ENCODE measurements around the gene CARD9.

The CARD9 gene

DNA sequence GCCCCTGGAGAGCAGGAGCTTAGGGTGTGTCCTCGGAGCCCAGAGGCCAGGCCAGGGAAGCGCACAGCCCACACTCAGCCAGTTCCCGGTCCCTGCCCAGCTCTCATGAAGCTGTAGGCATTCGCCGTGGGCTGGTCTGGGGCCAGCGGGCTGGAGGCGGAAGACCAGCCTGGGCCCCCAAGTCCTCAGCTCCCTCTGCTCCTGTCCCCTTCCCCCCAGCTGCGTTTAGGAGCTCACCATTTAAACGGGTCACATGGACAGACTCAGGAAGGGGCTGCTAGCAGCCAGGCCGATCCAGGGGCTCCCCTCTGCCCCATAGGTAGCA lies 27.4 kb downstream of the CARD9 start:
- DNase-seq, result no peak

DNA sequence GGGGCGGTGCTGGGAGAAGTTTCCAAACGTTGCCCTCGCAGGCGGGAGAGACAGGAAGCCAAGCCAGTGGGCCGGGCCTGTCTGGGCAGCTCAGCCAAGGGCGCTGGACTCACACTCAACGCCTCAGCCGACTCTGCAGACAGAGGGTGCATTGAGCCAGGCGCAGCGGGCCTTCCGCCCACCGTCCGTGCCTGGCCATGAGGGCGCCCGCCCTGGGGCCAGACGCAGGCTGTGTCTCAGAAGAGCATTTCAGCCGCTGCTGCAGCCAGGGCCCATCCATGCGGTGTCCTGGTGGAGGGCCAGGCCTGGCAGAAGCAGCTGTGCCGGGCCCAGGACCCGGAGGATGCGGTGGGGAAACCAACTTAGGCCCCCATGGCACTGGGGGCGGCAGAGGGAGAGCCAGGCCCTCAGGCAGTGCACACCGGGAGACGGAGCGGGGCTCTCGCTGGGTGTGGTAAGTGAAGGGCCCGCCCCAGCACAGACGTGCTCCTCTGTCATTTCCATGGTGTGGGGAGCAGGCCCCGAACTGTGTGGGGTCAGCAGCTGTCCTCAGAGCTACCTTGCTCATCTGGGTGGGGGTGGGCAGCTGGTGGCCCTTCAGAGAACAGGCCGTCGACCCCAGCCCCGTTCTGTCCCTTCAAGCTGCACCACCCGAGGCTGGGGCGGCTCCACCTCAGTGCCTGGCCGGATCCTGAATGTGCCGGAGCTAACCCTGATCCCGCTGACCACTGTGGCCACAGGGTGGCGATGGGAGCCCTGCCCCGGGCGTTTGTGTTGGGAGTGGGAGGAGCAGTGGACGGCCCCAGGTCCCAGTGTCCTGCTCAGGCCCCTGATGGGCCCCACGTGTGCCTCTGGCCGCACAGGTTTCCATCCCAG lies 27.9 kb downstream of the CARD9 start:
- no peak for DNase-seq

DNA sequence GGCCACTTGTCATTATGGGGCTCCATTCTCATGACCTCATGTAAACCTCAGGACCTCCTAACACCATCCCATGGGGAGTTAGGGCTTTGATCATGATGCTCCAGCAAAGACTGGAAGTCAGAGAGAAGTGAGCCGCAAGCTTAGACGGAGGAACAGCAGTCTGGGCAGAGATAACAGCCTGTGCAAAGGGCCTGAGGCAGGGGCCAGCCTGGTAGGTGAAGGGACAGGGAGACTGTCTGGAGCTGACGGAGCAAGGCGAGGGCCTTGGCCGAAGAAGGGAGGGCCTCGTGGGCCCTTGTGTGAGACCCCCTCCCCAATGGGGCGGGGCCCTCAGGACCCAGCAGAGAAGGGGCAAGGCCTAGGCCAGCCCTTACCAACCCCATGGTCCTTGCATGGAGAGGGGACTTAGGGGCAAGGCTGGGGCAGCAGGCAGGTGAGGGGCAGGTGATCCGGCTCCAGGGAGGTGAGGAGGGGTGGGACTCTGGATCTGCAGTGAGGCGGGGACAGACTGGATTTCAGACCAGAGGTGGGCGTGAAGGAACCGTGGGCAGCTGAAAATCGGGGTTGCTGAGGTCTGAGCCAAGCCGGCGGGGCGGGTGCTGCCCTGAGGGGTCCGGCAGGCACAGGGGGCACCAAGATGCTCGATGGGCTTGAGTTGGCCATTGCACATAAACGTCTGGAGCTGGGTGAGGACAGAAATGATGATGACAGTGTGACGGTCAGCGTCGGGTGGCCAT lies 28.8 kb downstream of the CARD9 start:
- DNase-seq, result no peak

DNA sequence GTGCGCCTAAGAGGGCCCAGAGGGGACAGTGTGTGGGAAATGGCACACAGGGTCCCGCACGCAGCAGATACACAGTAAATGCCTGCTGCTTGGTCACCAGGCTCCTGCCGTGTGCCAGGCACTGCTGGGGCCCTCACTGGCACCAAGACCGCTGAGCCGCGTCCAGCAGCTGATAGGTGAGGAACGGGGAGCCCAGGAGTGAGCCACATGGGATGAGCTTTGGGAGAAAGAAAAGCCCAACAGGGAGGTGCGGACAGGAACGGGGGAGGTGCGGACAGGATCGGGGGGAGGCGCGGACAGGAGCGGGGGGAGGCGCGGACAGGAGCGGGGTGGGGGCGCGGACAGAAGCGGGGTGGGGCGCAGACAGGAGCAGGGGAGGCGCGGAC lies 29.6 kb downstream of the CARD9 start:
- DNase-seq, result no peak

DNA sequence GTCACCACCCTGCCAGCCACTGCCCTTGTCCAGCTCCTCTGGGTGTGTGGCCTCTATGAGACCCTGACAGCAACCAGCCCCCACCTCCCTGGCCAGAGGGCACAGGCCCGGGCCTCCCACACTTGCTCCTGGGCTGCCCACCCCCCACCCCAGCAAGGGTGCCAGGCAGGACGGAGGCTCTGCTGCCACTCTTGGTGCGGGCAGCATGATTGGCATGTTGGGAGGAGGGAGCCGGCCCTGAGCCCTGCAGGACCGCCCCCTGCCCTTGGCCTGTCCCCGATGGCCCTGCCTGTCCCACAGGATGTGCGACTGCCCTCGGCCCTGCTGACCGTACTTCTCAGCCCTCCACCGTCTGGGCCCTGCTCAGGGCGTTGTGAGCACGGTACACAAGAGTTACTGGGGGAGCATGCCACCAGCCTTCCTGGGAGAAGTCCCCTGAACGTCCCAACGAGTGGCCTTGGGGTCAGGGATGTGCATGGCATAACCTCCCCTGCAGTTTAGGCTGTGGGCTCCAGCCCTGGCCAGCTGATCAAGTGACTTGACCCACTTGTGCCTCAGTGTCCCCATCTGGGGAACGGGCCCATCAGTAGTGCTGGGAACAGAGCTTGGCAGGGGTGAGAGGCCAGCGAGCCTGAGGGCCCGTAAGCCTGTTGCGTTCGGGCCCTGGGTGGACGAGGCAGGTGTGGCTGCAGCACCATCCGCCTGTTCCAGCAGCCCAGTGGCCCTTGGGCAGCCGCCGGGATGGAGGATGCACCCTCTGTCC lies 30.2 kb downstream of the CARD9 start:
- DNase-seq, result no peak

DNA sequence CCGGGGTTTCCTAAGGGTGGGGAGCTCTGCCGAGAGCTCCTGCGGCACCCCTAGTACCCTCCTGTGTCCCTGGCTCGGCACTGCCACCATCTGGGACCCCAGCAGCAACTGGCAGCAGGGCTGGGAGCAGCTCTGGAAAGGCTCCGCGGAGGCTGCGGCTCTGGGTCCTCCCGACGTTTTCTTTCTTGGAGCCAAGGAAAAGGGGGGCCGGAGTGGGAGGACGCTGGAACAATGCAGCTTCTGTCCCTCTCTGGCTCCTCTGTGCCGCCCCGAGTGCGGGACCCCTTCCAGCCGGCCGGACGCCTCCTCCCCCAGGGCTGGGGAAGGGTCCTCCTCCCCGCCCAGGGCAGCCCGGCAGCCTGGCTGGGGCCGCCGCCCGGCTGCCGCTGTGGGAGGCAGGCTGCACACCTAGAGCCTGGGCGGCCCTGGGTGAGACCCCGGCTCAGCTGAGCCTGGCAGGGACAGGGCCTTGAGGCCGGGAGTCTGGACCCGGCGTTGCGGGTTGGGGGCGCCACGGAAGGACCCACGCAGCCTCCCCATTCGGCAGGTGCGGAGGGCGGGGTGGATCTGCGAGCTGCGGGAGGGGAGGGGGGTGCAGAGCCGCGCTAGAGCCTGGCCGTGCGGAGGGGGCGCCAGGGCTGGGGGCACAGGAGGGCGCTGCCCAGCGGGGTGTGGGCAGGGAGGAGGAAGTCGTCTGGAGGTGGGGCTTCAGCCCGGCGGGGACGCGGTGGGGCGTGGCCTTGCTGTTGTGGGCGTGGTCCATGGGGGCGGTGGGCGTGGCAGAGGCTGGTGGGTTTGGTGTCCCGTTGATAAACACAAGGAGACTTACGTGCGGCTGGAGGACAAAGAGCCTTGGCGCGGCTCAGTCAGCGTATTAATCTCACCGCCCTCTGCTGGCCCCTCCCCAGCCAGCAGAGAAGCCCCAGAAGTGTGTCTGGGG lies 31.0 kb downstream of the CARD9 start:
- DNase-seq, result no peak

DNA sequence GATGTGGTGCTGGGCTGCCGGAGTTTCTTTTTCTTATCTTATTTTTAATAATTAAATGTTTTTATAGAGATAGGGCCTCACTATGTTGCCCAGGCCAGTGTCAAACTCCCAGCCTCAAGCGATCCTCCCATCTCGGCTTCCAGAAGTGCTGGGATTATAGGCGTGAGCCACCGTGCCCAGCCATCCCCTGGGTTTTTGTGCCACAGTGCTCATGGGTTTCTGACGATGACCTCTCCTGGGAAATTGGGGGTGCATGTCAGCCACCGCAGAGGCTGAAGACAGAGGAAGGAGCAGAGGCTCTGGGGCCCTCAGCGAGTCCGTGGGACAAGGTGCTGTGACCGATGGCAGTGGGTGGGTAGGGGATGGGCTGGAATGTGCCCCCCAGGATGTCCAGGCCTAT lies 31.7 kb downstream of the CARD9 start:
- DNase-seq, result no peak

DNA sequence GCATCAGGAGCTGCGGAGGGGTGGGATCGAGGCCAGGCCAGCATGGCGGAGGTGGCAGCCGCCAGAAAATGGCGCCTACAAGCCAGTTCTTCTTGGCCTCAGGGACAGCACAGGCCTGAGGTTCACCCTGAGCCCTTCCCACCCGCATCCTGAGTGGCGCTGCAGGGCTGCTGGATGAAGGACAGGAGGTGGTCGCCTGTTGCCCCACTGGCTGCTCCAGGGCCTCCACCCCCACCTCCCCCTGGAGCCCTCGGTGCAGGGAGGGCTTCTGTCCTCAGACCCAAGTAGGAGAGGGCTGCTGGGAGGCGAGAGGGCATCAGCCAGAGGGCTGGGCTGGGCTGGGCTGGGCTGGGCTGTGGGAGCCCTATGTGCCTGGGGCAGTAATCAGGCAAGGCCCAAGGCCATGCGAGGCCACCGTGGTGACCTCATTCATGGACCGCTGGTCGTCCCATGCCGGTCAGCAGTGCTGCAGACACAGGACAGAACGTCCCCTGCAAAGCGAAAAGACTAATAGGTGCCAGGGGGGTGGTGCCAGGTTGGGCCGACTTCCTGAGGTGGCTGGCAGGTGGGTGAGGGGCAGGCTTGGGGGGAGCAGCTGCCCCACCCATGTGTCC lies 32.3 kb downstream of the CARD9 start:
- DNase-seq, result no peak

DNA sequence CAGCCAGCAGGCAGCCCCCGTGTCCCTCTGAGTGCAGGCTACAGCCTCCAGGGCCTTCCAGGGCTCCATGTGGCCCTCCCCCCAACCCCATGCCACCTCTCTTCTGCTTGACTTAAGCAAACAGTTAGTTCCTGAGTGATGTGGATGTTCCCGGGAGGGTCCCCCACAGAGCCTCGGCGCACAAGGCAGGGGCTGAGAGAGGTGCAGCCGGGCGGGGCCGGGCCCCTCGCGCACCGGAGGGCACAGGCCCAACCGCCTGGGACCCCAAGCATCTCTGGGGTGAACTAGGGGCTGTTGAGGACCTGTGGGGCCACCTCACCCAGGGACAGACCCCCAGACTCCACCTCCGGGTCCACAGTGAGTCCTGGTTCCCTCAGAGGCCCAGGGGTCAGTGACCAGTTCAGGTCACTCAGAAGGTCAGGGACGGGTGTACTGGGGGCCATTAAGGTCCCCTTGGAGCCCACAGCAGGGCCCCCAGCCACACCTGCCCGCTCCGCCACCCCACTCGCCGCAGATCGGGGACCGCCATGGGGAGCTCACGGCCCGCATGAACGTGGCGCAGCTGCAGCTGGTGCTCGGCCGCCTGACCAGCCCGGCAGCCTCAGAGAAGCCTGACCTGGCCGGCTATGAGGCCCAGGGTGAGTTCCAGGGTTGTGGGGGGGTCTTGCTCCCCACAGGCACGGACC lies 33.0 kb downstream of the CARD9 start:
- no peak for DNase-seq

DNA sequence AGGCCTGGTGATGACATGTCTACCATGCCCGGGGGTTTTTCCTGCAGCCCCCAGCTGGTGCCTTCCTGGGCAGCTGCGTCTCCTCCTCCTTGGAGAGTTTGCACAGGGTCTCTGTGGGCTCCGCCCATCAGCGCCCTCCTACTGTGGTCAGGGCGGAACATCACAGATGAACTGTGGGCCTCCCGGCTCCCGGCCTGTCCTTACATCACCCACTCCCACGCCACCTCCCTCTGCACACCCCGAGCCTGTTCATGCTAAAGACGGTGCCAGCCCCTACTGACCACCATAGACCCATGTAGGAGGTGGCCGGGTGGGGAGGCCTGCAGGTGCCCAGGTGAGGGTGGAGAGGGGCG lies 33.5 kb downstream of the CARD9 start:
- DNase-seq, result no peak

DNA sequence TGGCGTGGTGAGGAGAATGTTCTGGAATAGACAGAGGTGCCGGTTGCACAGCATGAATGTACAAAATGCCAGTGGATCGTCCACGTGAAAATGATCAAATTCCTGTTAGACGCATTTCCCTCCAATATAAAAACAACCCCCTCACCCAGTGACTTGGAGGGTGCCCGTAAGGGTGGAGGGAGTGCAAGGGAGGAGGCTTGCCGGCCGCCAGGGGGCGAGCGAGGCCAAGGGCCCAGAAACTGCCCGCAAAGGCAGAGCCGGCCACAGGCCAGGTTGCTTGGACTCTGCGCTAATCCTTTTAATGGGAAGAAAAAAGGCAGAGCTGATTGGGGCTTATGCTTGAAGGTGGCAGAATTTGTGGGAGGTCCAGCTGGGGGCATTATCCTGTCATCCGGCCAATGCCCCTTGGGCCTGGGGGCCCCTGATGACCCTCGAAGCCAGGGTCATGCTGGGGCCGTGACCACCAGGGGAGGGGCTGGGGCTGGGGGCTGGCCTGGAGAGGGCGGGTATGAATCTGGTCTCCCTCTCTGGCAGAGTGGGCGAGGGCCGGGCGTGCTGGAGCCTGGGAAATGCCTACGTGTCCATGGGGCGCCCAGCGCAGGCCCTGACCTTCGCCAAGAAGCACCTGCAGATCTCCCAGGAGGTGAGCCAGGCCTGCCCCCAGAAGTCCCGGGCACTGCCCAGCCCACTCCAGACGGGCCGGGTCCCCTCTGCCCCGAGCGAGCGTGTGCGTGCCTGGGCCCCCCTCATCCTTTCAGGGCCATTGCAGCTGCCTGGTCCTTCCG lies 34.1 kb downstream of the CARD9 start:
- DNase-seq, result no peak

DNA sequence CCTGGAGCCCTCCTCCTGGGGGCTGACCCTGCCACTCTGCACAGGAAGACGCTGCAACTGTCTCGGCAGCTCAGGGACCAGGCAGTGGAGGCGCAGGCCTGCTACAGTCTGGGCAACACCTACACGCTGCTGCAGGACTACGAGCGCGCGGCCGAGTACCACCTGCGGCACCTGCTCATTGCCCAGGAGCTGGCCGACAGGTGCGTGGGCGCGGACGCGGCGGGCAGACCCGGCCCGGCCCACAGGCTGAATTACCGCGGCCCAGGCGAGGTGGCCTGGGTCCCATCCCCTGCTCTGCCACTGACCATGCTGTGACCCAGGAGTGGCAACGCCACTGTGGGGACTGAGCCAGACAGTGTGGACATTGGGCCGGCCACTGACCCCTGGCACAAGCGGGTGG lies 35.0 kb downstream of the CARD9 start:
- no peak for DNase-seq

DNA sequence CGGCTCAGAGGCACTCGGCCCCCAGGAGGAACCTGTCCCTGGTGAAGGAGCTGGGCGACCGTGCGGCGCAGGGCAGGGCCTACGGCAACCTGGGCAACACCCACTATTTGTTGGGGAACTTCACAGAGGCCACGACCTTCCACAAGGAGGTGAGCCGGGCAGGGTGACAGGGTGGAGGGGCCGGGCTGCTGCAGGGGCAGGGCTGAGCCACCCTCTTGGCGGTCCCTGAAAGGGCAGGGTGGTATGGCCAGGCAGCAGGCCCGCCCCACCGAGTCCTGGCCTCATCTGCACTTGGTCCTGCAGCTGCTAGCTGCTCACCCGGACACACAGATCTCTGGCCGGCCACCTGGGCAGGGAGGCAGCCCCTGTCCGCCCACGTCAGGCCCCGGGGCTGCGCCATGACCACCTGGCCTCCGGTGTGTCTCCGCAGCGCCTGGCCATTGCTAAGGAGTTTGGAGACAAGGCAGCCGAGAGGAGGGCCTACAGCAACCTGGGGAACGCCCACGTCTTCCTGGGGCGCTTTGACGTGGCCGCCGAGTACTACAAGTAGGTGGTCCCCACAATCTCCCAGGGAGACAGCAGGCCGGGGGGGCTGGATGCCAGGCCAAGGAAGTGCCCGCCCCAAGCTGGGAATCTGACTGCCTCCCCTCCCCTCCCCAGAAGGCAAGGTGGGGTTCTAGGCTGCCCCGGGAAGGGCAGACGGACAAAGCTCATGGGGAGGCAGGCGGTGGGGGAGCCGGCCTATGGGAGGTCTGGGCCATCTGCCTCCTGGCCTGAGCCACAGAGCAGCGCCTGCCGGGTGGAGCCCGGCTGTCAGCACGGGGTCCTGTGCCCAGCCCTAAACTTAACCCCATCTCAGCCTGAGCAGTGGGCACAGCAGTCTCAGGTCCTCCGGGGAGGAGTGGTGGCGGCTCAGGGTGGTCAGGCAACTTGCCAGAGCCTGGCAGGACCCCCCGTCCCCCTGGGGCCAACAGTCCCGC lies 35.8 kb downstream of the CARD9 start:
- DNase-seq, result no peak

DNA sequence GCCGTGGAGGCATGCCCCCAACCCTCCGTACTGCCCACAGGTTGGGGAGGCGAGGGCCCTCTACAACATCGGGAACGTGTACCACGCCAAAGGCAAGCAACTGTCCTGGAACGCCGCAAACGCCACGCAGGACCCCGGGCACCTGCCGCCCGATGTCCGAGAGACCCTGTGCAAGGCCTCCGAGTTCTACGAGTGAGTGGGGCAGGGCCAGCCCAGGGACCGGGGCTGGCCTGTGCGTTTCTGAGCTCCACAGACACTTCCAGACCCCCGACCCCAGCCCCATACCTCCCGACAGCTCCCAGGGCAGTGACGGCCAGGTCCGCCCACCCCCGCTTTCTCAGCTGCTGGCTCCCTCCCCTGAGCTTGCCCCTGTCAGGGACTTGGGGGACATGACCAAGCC lies 36.6 kb downstream of the CARD9 start:
- no peak for DNase-seq

DNA sequence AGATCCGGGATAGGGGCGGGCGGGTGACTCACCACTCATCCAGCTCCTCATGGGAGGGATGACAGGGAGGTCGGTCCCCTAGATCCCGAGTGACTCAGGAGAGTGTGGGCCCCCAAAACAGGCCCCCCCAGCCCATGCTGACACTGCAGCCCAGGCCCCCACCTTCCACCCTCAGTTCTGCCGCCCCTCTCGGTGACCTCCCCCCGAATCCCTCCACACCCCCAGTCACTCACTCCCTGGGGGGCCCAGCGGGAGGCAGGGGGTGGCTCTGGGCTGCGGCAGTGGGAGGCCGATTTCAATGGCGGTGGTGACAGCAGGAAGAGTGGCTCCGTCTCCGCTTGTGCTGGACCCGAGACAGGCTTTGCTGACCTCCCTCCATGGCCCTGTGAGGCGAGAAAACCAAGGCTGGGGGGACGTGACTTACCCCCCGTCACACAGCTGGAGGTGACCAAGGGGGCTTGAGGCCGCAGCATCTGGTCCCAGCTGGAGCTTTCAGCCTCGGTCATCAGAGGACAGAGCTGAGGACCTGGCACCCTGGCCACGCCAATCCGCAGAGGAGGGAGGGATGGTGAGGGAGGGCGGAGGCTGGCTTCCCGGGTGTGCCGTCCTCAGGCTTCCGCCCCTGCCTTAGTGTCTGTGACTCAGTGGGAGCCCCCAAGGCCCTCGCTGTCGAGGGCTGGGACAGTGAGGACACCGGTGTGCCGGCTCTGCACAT lies 37.2 kb downstream of the CARD9 start:
- DNase-seq, result no peak

DNA sequence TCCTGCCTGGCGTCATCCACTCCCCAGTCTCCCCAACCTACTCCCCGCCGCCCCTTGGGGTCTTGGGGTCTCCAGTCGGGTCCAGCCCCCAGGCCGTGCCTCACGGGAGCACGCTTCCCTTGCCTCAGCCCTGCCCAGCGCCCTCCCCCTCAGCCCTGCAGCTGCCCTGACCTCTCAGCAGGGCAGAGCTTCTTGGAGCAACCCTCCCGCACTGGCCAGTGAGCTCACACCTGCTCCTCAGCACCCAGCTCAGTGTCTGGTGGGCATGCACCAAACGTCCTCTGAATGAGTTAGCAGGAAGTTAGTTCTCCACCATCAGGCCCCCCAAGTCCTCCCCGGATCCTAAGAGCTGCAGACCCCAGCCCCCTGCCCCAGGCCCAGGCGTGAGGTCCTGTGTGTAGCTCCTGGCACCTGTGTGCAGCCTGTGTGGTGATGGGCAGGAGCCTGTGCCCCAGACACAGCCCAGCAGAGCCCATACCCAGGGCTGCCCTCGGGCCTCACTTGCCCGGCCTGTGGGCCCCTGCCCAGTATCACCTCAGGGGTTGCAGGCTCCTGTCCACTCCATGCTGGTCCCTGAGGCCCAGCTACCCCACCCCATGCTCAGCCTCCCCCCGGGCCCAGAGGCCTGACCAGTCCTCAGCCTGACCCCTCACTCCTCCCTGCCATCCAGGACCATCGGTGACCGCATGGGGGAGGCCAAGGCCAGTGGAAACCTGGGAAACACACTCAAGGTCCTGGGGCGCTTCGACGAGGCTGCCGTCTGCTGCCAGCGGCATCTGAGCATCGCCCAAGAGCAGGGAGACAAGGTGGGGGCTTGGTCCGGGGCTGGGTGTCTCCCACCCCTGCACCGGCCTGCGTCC lies 37.9 kb downstream of the CARD9 start:
- no peak for DNase-seq

DNA sequence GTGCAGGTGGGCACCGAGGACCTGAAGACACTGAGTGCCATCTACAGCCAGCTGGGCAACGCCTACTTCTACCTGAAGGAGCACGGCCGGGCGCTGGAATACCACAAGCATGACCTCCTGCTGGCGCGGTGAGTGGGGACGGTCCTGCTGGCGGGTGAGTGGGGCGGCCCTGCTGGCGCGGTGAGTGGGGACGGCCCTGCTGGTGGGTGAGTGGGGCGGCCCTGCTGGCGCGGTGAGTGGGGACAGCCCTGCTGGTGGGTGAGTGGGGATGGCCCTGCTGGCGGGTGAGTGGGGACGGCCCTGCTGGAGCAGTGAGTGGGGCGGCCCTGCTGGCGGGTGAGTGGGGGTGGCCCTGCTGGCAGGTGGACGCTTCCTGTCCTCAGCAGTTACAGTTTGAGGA lies 38.9 kb downstream of the CARD9 start:
- DNase-seq, result no peak

DNA sequence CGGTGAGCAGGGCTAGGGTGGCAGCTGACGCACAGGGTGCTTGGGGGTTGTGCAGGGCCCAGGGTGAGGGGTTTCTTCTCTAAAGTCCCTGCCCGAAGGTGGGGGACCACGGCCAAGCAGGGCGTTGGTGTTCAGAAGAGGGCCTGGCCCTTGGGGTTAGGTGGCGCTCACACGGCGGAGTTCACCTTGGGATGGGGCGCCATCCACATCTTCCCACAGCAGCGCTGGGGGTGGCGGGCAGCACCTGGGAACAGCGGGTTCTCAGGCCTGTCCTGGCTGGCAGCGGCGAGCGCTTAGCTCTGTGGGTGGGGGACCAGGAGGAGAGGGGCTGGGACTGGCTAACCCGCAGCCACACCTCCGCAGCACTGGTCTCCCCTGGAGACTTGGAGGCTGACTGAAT lies 40.0 kb downstream of the CARD9 start:
- DNase-seq, result no peak
